OCI-LY7 (cell line): Measurements from ENCODE around the gene STK11IP. TPM values are rescaled to one million over a fixed set of nuclear protein-coding genes. Genes with fewer than 3 reads are reported as not detected.

Experiments
- BruUV-seq: library from RNA; stranded (reverse); fragments of 400-500 nt; replicated peaks from 2 replicates; lab custom pipeline; 2021; lab: Mats Ljungman, UMichigan
- CTCF ChIA-PET: fragments of 300-600 bp; sonication (Branson Sonifier 250); formaldehyde crosslinking; loops from one replicate; lab custom pipeline; 2022; ENCODE audit warnings: antibody characterized with exemption; ENCODE audit not compliant: unreplicated experiment; lab: Charles Lee
- POLR2A ChIA-PET: fragments of 300-600 bp; sonication (Branson Sonifier 250); formaldehyde crosslinking; loops from one replicate; lab custom pipeline; 2022; ENCODE audit warnings: antibody characterized with exemption; lab: Charles Lee
- DNase-seq: peaks from one replicate; pipeline ENCODE4 v3.0.0-alpha.2; 2015; ENCODE audit warnings: low spot score
- H2AFZ ChIP-seq: fragments of 200-600 bp; sonication (generic), shearing (Covaris generic); 2 replicates; pipeline ENCODE4 v1.6.1; 2014; ENCODE audit warnings: mild to moderate bottlenecking, antibody characterized with exemption, low read length, moderate library complexity
- H3K27ac ChIP-seq: fragments of 200-600 bp; sonication (generic); 2 replicates; pipeline ENCODE4 v1.5.1; 2014; ENCODE audit warnings: mixed run types, low read depth, mild to moderate bottlenecking, moderate library complexity, low read length, inconsistent platforms; ENCODE audit not compliant: poor library complexity, severe bottlenecking
- H3K36me3 ChIP-seq: fragments of 200-600 bp; sonication (generic); 2 replicates; pipeline ENCODE4 v1.6.1; 2014; ENCODE audit warnings: mild to moderate bottlenecking, antibody characterized with exemption, low read length, moderate library complexity, mixed read lengths; ENCODE audit not compliant: insufficient read depth
- H3K4me1 ChIP-seq: fragments of 200-600 bp; sonication (generic); 2 replicates; pipeline ENCODE4 v1.5.1; 2014; ENCODE audit warnings: mild to moderate bottlenecking, low read length; ENCODE audit not compliant: insufficient read depth, poor library complexity, severe bottlenecking
- H3K4me2 ChIP-seq: fragments of 200-600 bp; sonication (generic); 2 replicates; pipeline ENCODE4 v1.6.1; 2014; ENCODE audit warnings: mild to moderate bottlenecking, low read length
- H3K4me3 ChIP-seq: fragments of 200-600 bp; sonication (generic); 2 replicates; pipeline ENCODE4 v1.5.1; 2014; ENCODE audit warnings: mild to moderate bottlenecking, low read depth, low read length; ENCODE audit not compliant: poor library complexity, severe bottlenecking
- H3K79me2 ChIP-seq: fragments of 200-600 bp; sonication (generic); 2 replicates; pipeline ENCODE4 v1.6.1; 2016; ENCODE audit warnings: low read depth, mild to moderate bottlenecking, low read length, moderate library complexity, mixed read lengths; ENCODE audit not compliant: insufficient read depth
- H3K9me2 ChIP-seq: fragments of 200-600 bp; sonication (generic); 2 replicates; pipeline ENCODE4 v1.6.1; 2016; ENCODE audit warnings: mild to moderate bottlenecking, low read length, mixed read lengths; ENCODE audit not compliant: insufficient read depth
- H3K9me3 ChIP-seq: fragments of 200-600 bp; sonication (generic); 2 replicates; pipeline ENCODE4 v1.6.1; 2014; ENCODE audit warnings: mild to moderate bottlenecking, mixed run types, low read length, mixed read lengths
- H4K20me1 ChIP-seq: fragments of 200-600 bp; sonication (generic); 2 replicates; pipeline ENCODE4 v1.6.1; 2014; ENCODE audit warnings: mild to moderate bottlenecking, antibody characterized with exemption, low read length, moderate library complexity, mixed read lengths; ENCODE audit not compliant: insufficient read depth
- CTCF ChIP-seq: fragments of 200-600 bp; sonication (generic); conservative IDR thresholded peaks from 2 replicates; pipeline ENCODE4 v1.5.1; 2014; ENCODE audit warnings: mild to moderate bottlenecking, antibody characterized with exemption, low read length, moderate library complexity, mixed read lengths
- EZH2phosphoT487 ChIP-seq: fragments of 200-600 bp; sonication (generic); IDR thresholded peaks from 2 replicates; pipeline ENCODE4 v1.6.1; 2018; ENCODE audit warnings: low read depth, borderline replicate concordance, mild to moderate bottlenecking, mixed run types, antibody characterized with exemption, low read length, moderate library complexity, mixed read lengths
- intact Hi-C: fragments of 100-400 bp; cut with micrococcal nuclease; formaldehyde crosslinking; loops from one replicate; pipeline ENCODE4 v1.10.0; 2022; ENCODE audit not compliant: unreplicated experiment
- total RNA-seq, 2 experiments: library from RNA; depleted of rRNA in 1 of 2; stranded (reverse); fragments of >200 nt in 1 of 2; shearing (Covaris generic) in 1 of 2; gene quantifications; 2 replicates each; pipeline ENCODE4 v1.2.3, GENCODE V29; 2014 to 2022

STK11IP gene
- total RNA-seq, 2 experiments from 2014 or later: 26.5 to 37.6 TPM

- TF ChIP-seq EZH2phosphoT487 (no peak), CTCF (no peak)
- POLR2A ChIA-PET: no interaction called here
- Histone ChIP-seq H3K4me3 (no peak overlapping the region), H3K36me3 (no peaks in the 10 kb centered on the region), H3K4me2 (no peak overlapping the region), H3K27ac (no peak overlapping the region), H3K4me1 (no peaks in the 10 kb centered on the region), H3K9me3 (no peaks in the 10 kb centered on the region), H4K20me1 (no peaks in the 10 kb centered on the region), H2AFZ (no peak overlapping the region), H3K9me2 (no peaks in the 10 kb centered on the region), H3K79me2 (no peaks in the 10 kb centered on the region)
- CTCF ChIA-PET: no interaction called here
- BruUV-seq: no TSS peak
- no peak for DNase-seq
- intact Hi-C loops: no loop called here
Measured at GRCh38 chr2:219663116-219663762, 65.6 kb downstream of the STK11IP start.

GRCh38 chr2:219664041-219664440, 66.4 kb downstream of the STK11IP start:
- H3K4me2 ChIP-seq: no peak overlapping the region
- no peaks in the 10 kb centered on the region for H3K9me3 ChIP-seq
- H3K9me2 ChIP-seq: no peaks in the 10 kb centered on the region
- no TSS peak for BruUV-seq
- no peaks in the 10 kb centered on the region for H4K20me1 ChIP-seq
- no peak overlapping the region for H3K4me3 ChIP-seq
- no peak for DNase-seq
- CTCF ChIA-PET: no interaction called here
- no peaks in the 10 kb centered on the region for H3K4me1 ChIP-seq
- H3K36me3 ChIP-seq: no peaks in the 10 kb centered on the region
- POLR2A ChIA-PET: interaction anchor here (1.1 kb wide), 1 partner anchor 12 kb away, joined by 3 read pairs; no protein-coding TSS in a partner anchor
- no peak overlapping the region for H2AFZ ChIP-seq
- no peak for TF ChIP-seq CTCF
- TF ChIP-seq EZH2phosphoT487: no peak
- intact Hi-C loops: no loop called here
- H3K27ac ChIP-seq: no peak overlapping the region
- no peaks in the 10 kb centered on the region for H3K79me2 ChIP-seq

- DNase-seq: no peak
- Histone ChIP-seq H4K20me1 (no peaks in the 10 kb centered on the region), H3K36me3 (no peaks in the 10 kb centered on the region), H3K4me3 (no peak overlapping the region), H3K79me2 (no peaks in the 10 kb centered on the region), H2AFZ (no peak overlapping the region), H3K9me3 (no peaks in the 10 kb centered on the region), H3K4me1 (no peaks in the 10 kb centered on the region), H3K9me2 (no peaks in the 10 kb centered on the region), H3K27ac (no peak overlapping the region), H3K4me2 (no peak overlapping the region)
- CTCF ChIA-PET: no interaction called here
- intact Hi-C loops: no loop called here
- POLR2A ChIA-PET: interaction anchor here (0.8 to 1.1 kb wide), 2 partner anchors 13 to 22 kb away, joined by 3 to 5 read pairs; no protein-coding TSS in a partner anchor
- BruUV-seq: no TSS peak
- no peak for TF ChIP-seq CTCF
Measured at GRCh38 chr2:219664944-219665343, 67.3 kb downstream of the STK11IP start.
